GM12865 (cell line): ENCODE data around the gene CUL2.

Experiments used
- DNase-seq: peaks from one replicate; pipeline ENCODE4 v3.0.0; 2010; ENCODE audit warnings: low read depth
- H3K4me3 ChIP-seq: 2 replicates; pipeline ENCODE4 v1.5.1; 2011; ENCODE audit warnings: mild to moderate bottlenecking, low read depth, low read length, control low read depth
- CTCF ChIP-seq: IDR thresholded peaks from 2 replicates; pipeline ENCODE4 v1.5.1; 2011; ENCODE audit warnings: low read length, control low read depth, low read depth, inconsistent platforms; ENCODE audit not compliant: insufficient read depth; ENCODE audit errors: missing control alignments

CUL2 gene

GRCh38 chr10:35090162-35090954 lies at the start of gene CUL2:
Gene CUL2 (minus strand): TSS chr10:35090341. CDS start chr10:35071317, 19,024 bp downstream.
- peak; percentile 97 for DNase-seq
- peak within 1 kb of the TSS; percentile 99 for H3K4me3 ChIP-seq
- TF ChIP-seq CTCF: no peak

DNA sequence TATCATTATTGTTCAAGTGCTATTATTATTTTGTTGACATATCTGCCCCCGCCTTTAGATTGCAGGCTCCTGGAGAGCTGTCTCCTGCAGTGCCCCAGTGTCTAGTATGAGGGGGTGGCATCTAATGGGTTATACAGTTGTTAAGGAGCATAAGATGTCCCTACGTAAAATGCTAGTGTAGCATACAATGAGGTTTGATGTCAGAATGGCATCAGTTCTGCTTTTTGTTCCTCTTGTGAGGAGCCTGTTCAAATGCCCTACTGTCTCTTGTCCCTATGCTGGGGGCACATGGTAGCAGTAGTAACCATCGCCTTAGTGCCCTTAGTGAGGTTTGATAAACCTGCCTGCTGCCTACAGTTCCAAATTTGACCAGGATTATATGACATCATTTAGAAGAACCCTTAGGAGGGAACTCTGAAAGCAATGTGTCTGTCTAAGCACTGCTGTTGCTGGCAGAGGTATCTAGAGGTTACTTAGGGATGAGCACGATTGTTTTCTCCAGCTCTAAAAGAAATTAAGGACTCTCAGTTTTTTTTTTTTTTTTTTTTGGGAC lies 46.2 kb upstream of the CUL2 start:
- DNase-seq: peak; percentile 69
- H3K4me3 ChIP-seq: peak overlapping the region; percentile 36
- TF ChIP-seq CTCF: no peak

- peak overlapping the region; percentile 36 for H3K4me3 ChIP-seq
- DNase-seq: peak; percentile 69
- no peak for TF ChIP-seq CTCF
These were observed 45.7 kb upstream of the CUL2 start for GRCh38 chr10:35135861-35136260.

- TF ChIP-seq CTCF: no peak
- H3K4me3 ChIP-seq: no peak overlapping the region
- no peak for DNase-seq
These were observed 43.4 kb upstream of the CUL2 start for GRCh38 chr10:35133586-35133985.

DNA sequence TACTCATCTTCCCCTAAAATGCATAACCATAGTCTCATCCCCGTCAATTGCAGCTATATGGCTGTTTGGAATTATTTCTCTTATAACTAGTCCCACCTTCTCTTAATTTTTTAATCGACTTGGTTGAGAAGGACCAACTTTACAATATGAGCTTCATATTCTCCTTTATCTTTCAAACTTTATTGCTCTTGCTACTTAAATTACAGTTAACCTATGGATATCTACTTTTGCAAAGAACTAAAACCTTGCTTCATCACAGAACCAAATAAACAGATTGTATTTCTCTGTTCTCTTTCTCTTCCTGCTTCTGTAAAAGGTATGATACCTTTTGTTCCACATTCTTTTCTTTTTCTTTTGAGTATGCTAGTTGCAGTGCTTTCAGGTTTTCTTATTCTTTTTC lies 42.6 kb upstream of the CUL2 start:
- no peak for DNase-seq
- H3K4me3 ChIP-seq: peak overlapping the region; percentile 63
- TF ChIP-seq CTCF: no peak

DNA sequence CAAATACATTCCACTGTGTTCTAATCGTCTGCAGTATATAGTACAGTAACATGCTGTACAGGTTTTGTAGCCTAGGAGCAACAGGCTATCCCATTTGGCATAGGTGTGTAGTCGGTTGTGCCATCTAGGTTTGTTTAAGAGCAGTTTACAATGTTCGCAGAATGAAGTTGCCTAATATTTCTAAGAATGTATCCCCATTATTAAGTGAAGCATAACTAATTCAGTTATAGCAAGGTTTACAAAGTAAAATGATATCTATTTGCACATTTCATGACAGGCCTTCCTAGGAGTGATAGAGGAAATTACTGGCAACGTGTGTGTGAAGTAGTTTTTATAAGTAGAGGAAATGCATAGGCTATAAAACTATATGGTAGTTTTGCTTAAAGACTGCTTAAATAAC lies 40.5 kb upstream of the CUL2 start:
- DNase-seq: no peak
- TF ChIP-seq CTCF: no peak
- peak overlapping the region; percentile 95 for H3K4me3 ChIP-seq
